GM18909 (cell line): ENCODE measurements around the gene OPTC.

Experiments used
- ATAC-seq: cut with Tn5 transposase; IDR thresholded peaks from one replicate; pipeline ENCODE4 v1.9.1; 2021; ENCODE audit warnings: mild to moderate bottlenecking; ENCODE audit not compliant: unreplicated experiment, poor library complexity

Gene OPTC

GRCh38 chr1:203488539-203488938, 5.4 kb upstream of the OPTC start:
- no peak for ATAC-seq

- ATAC-seq: no peak
Measured at GRCh38 chr1:203490607-203491006, 3.3 kb upstream of the OPTC start.

- ATAC-seq: no peak
Measured at GRCh38 chr1:203491664-203492063, 2.3 kb upstream of the OPTC start.

- no peak for ATAC-seq
Measured at GRCh38 chr1:203492082-203492747, 1.7 kb upstream of the OPTC start.

- no peak for ATAC-seq
Measured at GRCh38 chr1:203492748-203493130, 1.2 kb upstream of the OPTC start.

- no peak for ATAC-seq
Measured at GRCh38 chr1:203495845-203496244, 1.9 kb downstream of the OPTC start.

GRCh38 chr1:203497269-203497777, 3.4 kb downstream of the OPTC start:
- ATAC-seq: no peak

- ATAC-seq: no peak
Measured at GRCh38 chr1:203499643-203500278, 5.8 kb downstream of the OPTC start.

- no peak for ATAC-seq
Measured at GRCh38 chr1:203500279-203500678, 6.3 kb downstream of the OPTC start.

GRCh38 chr1:203503836-203504235, 9.9 kb downstream of the OPTC start:
- no peak for ATAC-seq

GRCh38 chr1:203504400-203505250, 10.7 kb downstream of the OPTC start:
- no peak for ATAC-seq

- ATAC-seq: no peak
Measured at GRCh38 chr1:203505526-203506204, 11.7 kb downstream of the OPTC start.

GRCh38 chr1:203506858-203507626, 13.1 kb downstream of the OPTC start:
- no peak for ATAC-seq

- ATAC-seq: no peak
Measured at GRCh38 chr1:203507759-203508158, 13.8 kb downstream of the OPTC start.

- ATAC-seq: no peak
Measured at GRCh38 chr1:203508463-203509073, 14.6 kb downstream of the OPTC start.

GRCh38 chr1:203509135-203509534, 15.2 kb downstream of the OPTC start:
- no peak for ATAC-seq

GRCh38 chr1:203511513-203511912, 17.6 kb downstream of the OPTC start:
- no peak for ATAC-seq

- no peak for ATAC-seq
Measured at GRCh38 chr1:203511930-203512329, 18.0 kb downstream of the OPTC start.

- no peak for ATAC-seq
Measured at GRCh38 chr1:203512517-203512847, 18.5 kb downstream of the OPTC start.
